A549 (cell line): ENCODE measurements around the gene CALCOCO1. TPM values are rescaled to one million over a fixed set of nuclear protein-coding genes. Genes with fewer than 3 reads are reported as not detected.

Experiments
- ATAC-seq, 2 experiments: fragments of 200-7000 bp in 1 of 2; fragments of >200 bp in 1 of 2; cut with Nextera tagmentation in 1 of 2; cut with Tn5 transposase in 1 of 2; 3 replicates each; pipeline versions ENCODE4 v1.8.0 to v1.9.1; 2018 to 2020; ENCODE audit warnings: mild to moderate bottlenecking in 1 of 2, moderate library complexity in 1 of 2
- CTCF ChIA-PET: fragments of 300-600 bp; sonication (Branson Sonifier 250); formaldehyde crosslinking; extraction: SDS; loops from one replicate; lab custom pipeline; 2021; ENCODE audit warnings: antibody characterized with exemption, inconsistent platforms; lab: Yijun Ruan, JAX
- POLR2A ChIA-PET: fragments of 350-600 bp; formaldehyde crosslinking; extraction: SDS; loops from one replicate; lab custom pipeline; 2021; ENCODE audit warnings: antibody characterized with exemption, inconsistent platforms; lab: Yijun Ruan, JAX
- DNase-seq, 2 experiments: peaks; one replicate each; pipeline versions ENCODE4 v3.0.0 to v3.0.0-alpha.2; 2011 to 2016; ENCODE audit warnings: low read depth in 1 of 2, low spot score in 1 of 2
- FAIRE-seq: peaks from 2 replicates; lab custom pipeline; 2011; peaks lifted over from hg19 to GRCh38; lab: Jason Lieb, UNC
- H3K27ac ChIP-seq, 2 experiments: fragments of >200 bp; sonication (Bioruptor Twin); formaldehyde crosslinking; 3 replicates each; pipeline ENCODE4 v1.5.1; 2016 to 2017
- H3K4me1 ChIP-seq: fragments of >200 bp; sonication (Bioruptor Twin); formaldehyde crosslinking; 3 replicates; pipeline ENCODE4 v1.6.1; 2016
- H3K4me2 ChIP-seq: fragments of >200 bp; sonication (Bioruptor Twin); formaldehyde crosslinking; 3 replicates; pipeline ENCODE4 v1.6.1; 2016
- H3K4me3 ChIP-seq: fragments of >200 bp; sonication (Bioruptor Twin); formaldehyde crosslinking; 3 replicates; pipeline ENCODE4 v1.5.1; 2016
- H3K9me3 ChIP-seq: fragments of >200 bp; sonication (Bioruptor Twin); formaldehyde crosslinking; 3 replicates; pipeline ENCODE4 v1.6.1; 2016
- CBX2 ChIP-seq: fragments of 200-600 bp; sonication (generic); IDR thresholded peaks from 2 replicates; pipeline ENCODE4 v1.6.1; 2016; ENCODE audit warnings: low read depth, mild to moderate bottlenecking, borderline replicate concordance
- CHD2 ChIP-seq: fragments of 150-350 bp; IDR thresholded peaks from 2 replicates; pipeline ENCODE4 v1.6.1; 2014; ENCODE audit warnings: low read length; ENCODE audit not compliant: partially characterized antibody
- CTCF ChIP-seq: fragments of >200 bp; sonication (Bioruptor Twin); formaldehyde crosslinking; IDR thresholded peaks from 3 replicates; pipeline ENCODE4 v1.5.1; 2016
- EHF ChIP-seq: fragments of 250-450 bp; sonication (Bioruptor Pico); IDR thresholded peaks from 2 replicates; pipeline ENCODE4 v1.5.0; 2020; ENCODE audit warnings: mild to moderate bottlenecking
- ELK1 ChIP-seq: fragments of 150-350 bp; IDR thresholded peaks from 2 replicates; pipeline ENCODE4 v1.6.1; 2014; ENCODE audit warnings: low read depth, mild to moderate bottlenecking, low read length
- ESRRA ChIP-seq: fragments of 150-350 bp; IDR thresholded peaks from 2 replicates; pipeline ENCODE4 v1.6.1; 2014; ENCODE audit warnings: mild to moderate bottlenecking, low read length, borderline replicate concordance
- FOSL2 ChIP-seq, 2 experiments: fragments of 450-650 bp in 1 of 2; fragments of >200 bp in 1 of 2; sonication (Bioruptor Twin) in 1 of 2; formaldehyde crosslinking; IDR thresholded peaks; 2 replicates each; pipeline versions ENCODE4 v1.5.0 to v1.6.1; 2016 to 2020; ENCODE audit warnings: mild to moderate bottlenecking in 1 of 2, moderate library complexity in 1 of 2
- GATA3 ChIP-seq: IDR thresholded peaks from 2 replicates; pipeline ENCODE4 v1.6.1; 2012; ENCODE audit warnings: borderline replicate concordance
- HES2 ChIP-seq: fragments of >200 bp; sonication (Bioruptor Twin); formaldehyde crosslinking; IDR thresholded peaks from 2 replicates; pipeline ENCODE4 v1.6.1; 2016
- HOXB5 ChIP-seq: fragments of 250-450 bp; sonication (Bioruptor Pico); IDR thresholded peaks from 2 replicates; pipeline ENCODE4 v1.5.0; 2020; ENCODE audit warnings: mild to moderate bottlenecking, moderate library complexity
- JUN ChIP-seq, 2 experiments: fragments of >200 bp; sonication (Bioruptor Twin); formaldehyde crosslinking; IDR thresholded peaks; 2 replicates in 1 of 2; 3 replicates in 1 of 2; pipeline ENCODE4 v1.6.1; 2016 to 2017
- NPAS2 ChIP-seq: fragments of 250-450 bp; sonication (Bioruptor Pico); IDR thresholded peaks from 2 replicates; pipeline ENCODE4 v1.8.0; 2022; ENCODE audit warnings: mild to moderate bottlenecking, moderate library complexity, borderline replicate concordance
- RAD21 ChIP-seq, 2 experiments: fragments of >200 bp in 1 of 2; sonication (Bioruptor Twin) in 1 of 2; formaldehyde crosslinking in 1 of 2; IDR thresholded peaks in 1 of 2; conservative IDR thresholded peaks in 1 of 2; 2 replicates in 1 of 2; 3 replicates in 1 of 2; pipeline ENCODE4 v1.6.1; 2012 to 2018; ENCODE audit warnings: inconsistent platforms in 1 of 2
- RCOR1 ChIP-seq: fragments of 150-350 bp; IDR thresholded peaks from 2 replicates; pipeline ENCODE4 v1.6.1; 2014; ENCODE audit warnings: antibody characterized with exemption, low read length, low read depth
- SMC3 ChIP-seq: fragments of >200 bp; sonication (Bioruptor Twin); formaldehyde crosslinking; IDR thresholded peaks from 3 replicates; pipeline ENCODE4 v1.6.1; 2018; ENCODE audit warnings: inconsistent platforms
- SREBF2 ChIP-seq: fragments of 450-650 bp; IDR thresholded peaks from 2 replicates; pipeline ENCODE4 v1.6.1; 2014; ENCODE audit warnings: mild to moderate bottlenecking, moderate library complexity
- TFCP2L1 ChIP-seq: fragments of 250-450 bp; sonication (Bioruptor Pico); IDR thresholded peaks from 2 replicates; pipeline ENCODE4 v1.5.0; 2021; ENCODE audit warnings: mild to moderate bottlenecking
- TP53 ChIP-seq: fragments of 250-450 bp; sonication (Bioruptor Pico); IDR thresholded peaks from 2 replicates; pipeline ENCODE4 v1.5.0; 2021; ENCODE audit warnings: mild to moderate bottlenecking, moderate library complexity
- ZC3H11A ChIP-seq: fragments of 450-650 bp; IDR thresholded peaks from 2 replicates; pipeline ENCODE4 v1.6.1; 2014; ENCODE audit warnings: antibody characterized with exemption, mild to moderate bottlenecking
- ZFP36 ChIP-seq: fragments of 450-650 bp; IDR thresholded peaks from 2 replicates; pipeline ENCODE4 v1.6.1; 2014; ENCODE audit warnings: borderline replicate concordance; ENCODE audit not compliant: partially characterized antibody
- WGBS: methylation state at CpG from one replicate; pipeline ENCODE4 v1.1.6; 2017; ENCODE audit errors: missing lambda C conversion rate; 5-methylcytosine and 5-hydroxymethylcytosine counted together
- polyA plus RNA-seq, 4 experiments: library from polyadenylated mRNA; depleted of rRNA in 3 of 4; stranded (reverse); fragments of >200 nt; fragmentation: RNase III in 1 of 4; extraction: RNeasy Plus Mini Kit Qiagen cat#74134 plus additional on column Dnase treatment in 1 of 4; gene quantifications; 2 replicates in 3 of 4; 3 replicates in 1 of 4; pipeline ENCODE4 v1.2.3, GENCODE V29; 2011 to 2017

The CALCOCO1 gene
- polyA plus RNA-seq, 2 of the 4 experiments (the other 2 are of a cell fraction): 28.8 to 41.5 TPM

- no peak for FAIRE-seq
- no peak for ATAC-seq
- POLR2A ChIA-PET: no interaction called here
- H3K27ac ChIP-seq: no peak overlapping the region
- H3K4me1 ChIP-seq: peaks cover 8% of the 10 kb centered on the region
- WGBS: 95% methylated on average over 16 of the region's 16 CpGs
- TF ChIP-seq JUN (IDR thresholded peaks at IDR 0.05): no peak
- TF ChIP-seq TFCP2L1 (CRISPR knock-in tag): no peak
- TF ChIP-seq NPAS2: no peak
- no peak for TF ChIP-seq CBX2
- no peak for TF ChIP-seq FOSL2 (IDR thresholded peaks at IDR 0.05)
- TF ChIP-seq FOSL2 (CRISPR knock-in tag; IDR thresholded peaks at IDR 0.05): no peak
- no peak for TF ChIP-seq CTCF
- TF ChIP-seq RCOR1: no peak
- TF ChIP-seq ZFP36: no peak
- TF ChIP-seq RAD21 (conservative IDR thresholded peaks at IDR 0.05 in 1 of 2, IDR thresholded peaks at IDR 0.05 in 1 of 2): no peak
- DNase-seq: no peak
- H3K4me3 ChIP-seq: no peak overlapping the region
- H3K4me2 ChIP-seq: no peak overlapping the region
- CTCF ChIA-PET: interaction anchor here (1.2 to 13.4 kb wide), 5 partner anchors 10 to 152 kb away, joined by 3 to 154 read pairs (median 6); partner anchors contain the start of gene ATP5MC2
- H3K9me3 ChIP-seq: no peaks in the 10 kb centered on the region
Observed at GRCh38 chr12:53694756-53695151, 32.5 kb downstream of the CALCOCO1 start.

DNA sequence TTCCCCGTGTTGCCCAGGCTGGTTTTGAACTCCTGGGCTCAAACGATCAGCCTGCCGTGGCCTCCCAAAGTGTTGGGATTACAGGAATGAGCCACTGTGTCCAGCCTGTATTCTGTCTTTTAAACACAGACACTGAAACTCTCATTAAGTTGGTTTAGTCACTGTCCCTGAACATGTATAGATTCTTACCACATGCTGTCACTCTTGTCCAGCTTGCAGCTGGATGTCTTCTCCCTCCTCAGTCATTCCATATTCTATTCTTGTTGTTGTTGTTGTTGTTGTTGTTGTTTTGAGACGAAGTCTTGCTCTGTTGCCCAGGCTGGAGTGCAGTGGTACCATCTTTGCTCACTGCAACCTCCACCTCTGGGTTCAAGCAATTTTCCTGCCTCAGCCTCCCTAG lies 39.1 kb downstream of the CALCOCO1 start:
- DNase-seq: no peak
- Histone ChIP-seq H3K4me3 (no peak overlapping the region), H3K27ac (no peak overlapping the region)
- no peak for ATAC-seq
- TF ChIP-seq EHF (CRISPR knock-in tag) (no peak), ZC3H11A (no peak), TP53 (no peak), TFCP2L1 (CRISPR knock-in tag) (no peak), HES2 (no peak), HOXB5 (CRISPR knock-in tag) (no peak), GATA3 (no peak), SREBF2 (no peak), SMC3 (no peak), ELK1 (no peak), ESRRA (no peak)
- TF ChIP-seq, all 56 proteins: peak for 0
- ChIA-PET CTCF (interaction anchor here (0.7 to 13.4 kb wide), 6 partner anchors 9 to 145 kb away, joined by 3 to 154 read pairs (median 18); partner anchors contain the start of gene ATP5MC2), POLR2A (no interaction called here)
- no peak overlapping the region for H3K4me2 ChIP-seq
- H3K9me3 ChIP-seq: no peaks in the 10 kb centered on the region
- WGBS: 35% methylated on average over 4 of the region's 4 CpGs
- FAIRE-seq: no peak
- H3K4me1 ChIP-seq: no peaks in the 10 kb centered on the region

- Histone ChIP-seq H3K9me3 (no peaks in the 10 kb centered on the region), H3K4me2 (no peak overlapping the region), H3K27ac (no peak overlapping the region), H3K4me3 (no peak overlapping the region), H3K4me1 (no peaks in the 10 kb centered on the region)
- ATAC-seq (no peak; a peak in 1 of 6 replicates), FAIRE-seq (no peak), DNase-seq (no peak)
- 89% methylated on average over 3 of the region's 3 CpGs for WGBS
- ChIA-PET POLR2A (interaction anchor here (1.5 kb wide), 1 partner anchor 11 kb away, joined by 4 read pairs; the partner anchor contains the start of gene ATP5MC2), CTCF (interaction anchor here (0.7 to 13.4 kb wide), 5 partner anchors 10 to 90 kb away, joined by 3 to 154 read pairs (median 26); partner anchors contain the start of gene ATP5MC2)
- TF ChIP-seq CHD2 (no peak), HOXB5 (CRISPR knock-in tag) (no peak), CBX2 (no peak)
- TF ChIP-seq, all 56 proteins: peak for 0
Observed at GRCh38 chr12:53686436-53686835, 40.8 kb downstream of the CALCOCO1 start.
